Activated T-cell treated with anti-CD3 and anti-CD28 coated beads, Interleukin-2, amount 50 U/mL, for 4 hours (primary cell): ENCODE measurements around the gene RDH11. TPM values are rescaled to one million over a fixed set of nuclear protein-coding genes. Genes with fewer than 3 reads are reported as not detected.

Source experiments
- total RNA-seq, 3 donors: library from RNA; stranded (reverse); gene quantifications; one replicate each; pipeline ENCODE4 v1.2.1, GENCODE V29; 2021

The RDH11 gene
- total RNA-seq, 3 donors from 2014 or later: 37.9 to 43.3 (median 42.5) TPM

Other genes starting within 250 kb of the RDH11 start
- gene TMEM229B, start 207.0 kb downstream of the RDH11 start, total RNA-seq: 1 to 10 TPM; 3.5 to 4.9 (median 4.2) TPM
- gene PLEKHH1, start 162.5 kb downstream of the RDH11 start, total RNA-seq: 1 to 10 TPM; 1.1 to 2.3 (median 1.1) TPM
- gene PIGH, start 95.5 kb downstream of the RDH11 start, total RNA-seq: 10 to 100 TPM; 37.2 to 41.4 (median 39.6) TPM
- 1 to 10 TPM; 3.1 to 4.6 (median 4.3) TPM for gene ARG2, start 75.8 kb downstream of the RDH11 start, total RNA-seq
- 10 to 100 TPM; 79.2 to 86.8 (median 80.1) TPM for gene VTI1B, start 21.1 kb downstream of the RDH11 start, total RNA-seq
- under 1 TPM in 1 of 3 donors, not detected in 2; 0.15 TPM for gene RDH12, start 6.1 kb upstream of the RDH11 start, total RNA-seq
- gene ZFYVE26, start 120.8 kb upstream of the RDH11 start, total RNA-seq: 10 to 100 TPM; 12.3 to 13.6 (median 12.8) TPM
- 10 to 100 TPM; 10.6 to 16.1 (median 14.2) TPM for gene RAD51B, start 124.0 kb upstream of the RDH11 start, total RNA-seq